ENCODE data around the gene HDAC4.

- TF ChIP-seq, protein P1, sequence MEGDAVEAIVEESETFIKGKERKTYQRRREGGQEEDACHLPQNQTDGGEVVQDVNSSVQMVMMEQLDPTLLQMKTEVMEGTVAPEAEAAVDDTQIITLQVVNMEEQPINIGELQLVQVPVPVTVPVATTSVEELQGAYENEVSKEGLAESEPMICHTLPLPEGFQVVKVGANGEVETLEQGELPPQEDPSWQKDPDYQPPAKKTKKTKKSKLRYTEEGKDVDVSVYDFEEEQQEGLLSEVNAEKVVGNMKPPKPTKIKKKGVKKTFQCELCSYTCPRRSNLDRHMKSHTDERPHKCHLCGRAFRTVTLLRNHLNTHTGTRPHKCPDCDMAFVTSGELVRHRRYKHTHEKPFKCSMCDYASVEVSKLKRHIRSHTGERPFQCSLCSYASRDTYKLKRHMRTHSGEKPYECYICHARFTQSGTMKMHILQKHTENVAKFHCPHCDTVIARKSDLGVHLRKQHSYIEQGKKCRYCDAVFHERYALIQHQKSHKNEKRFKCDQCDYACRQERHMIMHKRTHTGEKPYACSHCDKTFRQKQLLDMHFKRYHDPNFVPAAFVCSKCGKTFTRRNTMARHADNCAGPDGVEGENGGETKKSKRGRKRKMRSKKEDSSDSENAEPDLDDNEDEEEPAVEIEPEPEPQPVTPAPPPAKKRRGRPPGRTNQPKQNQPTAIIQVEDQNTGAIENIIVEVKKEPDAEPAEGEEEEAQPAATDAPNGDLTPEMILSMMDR (IDR thresholded peaks at IDR 0.05; ENCODE audit: low read length) = no peak
- TF ChIP-seq EZH2 (optimal IDR thresholded peaks at IDR 0.05; ENCODE audit: low read depth, low read length) (no peak), EZH2phosphoT487 (IDR thresholded peaks at IDR 0.05; ENCODE audit: low read length) (no peak)
These were observed 206.0 kb downstream of the HDAC4 start for GRCh38 chr2:239194731-239195317.
